HEK293 (cell line): ENCODE results near the gene ECM2.
"Not testable (repeated sequence)": the region's sequence is repeated elsewhere in the genome, so short reads cannot be mapped to it uniquely, and the experiment has no call there.

Experiments
- CTCF ChIA-PET: fragments of 350-600 bp; formaldehyde crosslinking; extraction: SDS; loops from one replicate; lab custom pipeline; 2021; ENCODE audit warnings: antibody characterized with exemption; lab: Yijun Ruan, JAX
- POLR2A ChIA-PET: fragments of 300-600 bp; formaldehyde crosslinking; extraction: SDS; loops from one replicate; lab custom pipeline; 2020; ENCODE audit warnings: antibody characterized with exemption, inconsistent platforms; lab: Yijun Ruan, JAX
- H3K27ac ChIP-seq: fragments of 200-500 bp; sonication (Bioruptor generic); 2 replicates; pipeline ENCODE4 v1.5.1; 2014; ENCODE audit warnings: low read depth, low read length, control low read depth, inconsistent platforms; ENCODE audit errors: extremely low read depth
- H3K36me3 ChIP-seq, 2 experiments: fragments of 200-500 bp in 1 of 2; sonication (Bioruptor generic) in 1 of 2; 1 replicate in 1 of 2; 2 replicates in 1 of 2; pipeline ENCODE4 v1.5.1; 2014 to 2017; ENCODE audit warnings: inconsistent platforms in 2 of 2, low read length in 2 of 2; ENCODE audit not compliant: control insufficient read depth in 2 of 2, insufficient read depth in 1 of 2
- H3K4me1 ChIP-seq: fragments of 200-500 bp; sonication (Bioruptor generic); 2 replicates; pipeline ENCODE4 v1.5.1; 2014; ENCODE audit warnings: mild to moderate bottlenecking, low read length, inconsistent platforms; ENCODE audit not compliant: control insufficient read depth, insufficient read depth
- H3K4me3 ChIP-seq: 2 replicates; pipeline ENCODE4 v1.5.1; 2011; ENCODE audit warnings: low read depth, mild to moderate bottlenecking, control low read depth, low read length, moderate library complexity
- H3K9me3 ChIP-seq: fragments of 200-500 bp; sonication (Bioruptor generic); 2 replicates; pipeline ENCODE4 v1.5.1; 2014; ENCODE audit warnings: low read depth, low read length, inconsistent platforms; ENCODE audit not compliant: control insufficient read depth, insufficient read depth
- AEBP2 ChIP-seq: fragments of 450-650 bp; formaldehyde crosslinking; IDR thresholded peaks from 2 replicates; pipeline ENCODE4 v1.5.1; 2016; ENCODE audit warnings: missing biosample characterization, missing genetic modification characterization, borderline replicate concordance
- BCL11B ChIP-seq: fragments of 450-650 bp; formaldehyde crosslinking; IDR thresholded peaks from 2 replicates; pipeline ENCODE4 v1.5.1; 2016; ENCODE audit warnings: low read depth, missing biosample characterization, missing genetic modification characterization
- CTCF ChIP-seq: fragments of 450-650 bp; formaldehyde crosslinking; IDR thresholded peaks from 2 replicates; pipeline ENCODE4 v1.5.1; 2016; ENCODE audit warnings: missing biosample characterization, missing genetic modification characterization
- FEZF1 ChIP-seq: fragments of 450-650 bp; formaldehyde crosslinking; IDR thresholded peaks from 2 replicates; pipeline ENCODE4 v1.5.1; 2016; ENCODE audit warnings: missing biosample characterization, missing genetic modification characterization
- KLF8 ChIP-seq: fragments of 450-650 bp; formaldehyde crosslinking; IDR thresholded peaks from 2 replicates; pipeline ENCODE4 v1.5.1; 2016; ENCODE audit warnings: missing biosample characterization, missing genetic modification characterization
- MZF1 ChIP-seq: fragments of 450-650 bp; formaldehyde crosslinking; IDR thresholded peaks from 2 replicates; pipeline ENCODE4 v1.5.1; 2017; ENCODE audit warnings: missing biosample characterization, missing genetic modification characterization, borderline replicate concordance
- OVOL3 ChIP-seq: fragments of 450-650 bp; formaldehyde crosslinking; IDR thresholded peaks from 2 replicates; pipeline ENCODE4 v1.5.1; 2016; ENCODE audit warnings: missing biosample characterization, missing genetic modification characterization
- PRDM10 ChIP-seq: fragments of 450-650 bp; formaldehyde crosslinking; IDR thresholded peaks from 2 replicates; pipeline ENCODE4 v1.5.1; 2016; ENCODE audit warnings: missing biosample characterization, missing genetic modification characterization
- REPIN1 ChIP-seq: fragments of 450-650 bp; formaldehyde crosslinking; IDR thresholded peaks from 2 replicates; pipeline ENCODE4 v1.5.1; 2017; ENCODE audit warnings: missing biosample characterization, missing genetic modification characterization, low read depth
- SALL2 ChIP-seq: fragments of 450-650 bp; formaldehyde crosslinking; IDR thresholded peaks from 2 replicates; pipeline ENCODE4 v1.5.0; 2017; ENCODE audit warnings: missing biosample characterization, mild to moderate bottlenecking, missing genetic modification characterization, borderline replicate concordance
- TCF7L2 ChIP-seq: IDR thresholded peaks from 2 replicates; pipeline ENCODE4 v1.6.1; 2011; ENCODE audit warnings: low read depth, mild to moderate bottlenecking, inconsistent platforms, low read length, moderate library complexity, borderline replicate concordance
- WT1 ChIP-seq: fragments of 450-650 bp; formaldehyde crosslinking; IDR thresholded peaks from 2 replicates; pipeline ENCODE4 v1.5.1; 2016; ENCODE audit warnings: missing biosample characterization, missing genetic modification characterization
- YY1 ChIP-seq: fragments of 450-650 bp; formaldehyde crosslinking; IDR thresholded peaks from 2 replicates; pipeline ENCODE4 v1.5.1; 2018; ENCODE audit warnings: missing biosample characterization, missing genetic modification characterization
- ZNF148 ChIP-seq: fragments of 450-650 bp; formaldehyde crosslinking; IDR thresholded peaks from 2 replicates; pipeline ENCODE4 v1.5.0; 2017; ENCODE audit warnings: missing biosample characterization, missing genetic modification characterization, borderline replicate concordance
- ZNF214 ChIP-seq: fragments of 450-650 bp; formaldehyde crosslinking; IDR thresholded peaks from 2 replicates; pipeline ENCODE4 v1.5.1; 2017; ENCODE audit warnings: missing biosample characterization, mild to moderate bottlenecking, missing genetic modification characterization, borderline replicate concordance
- ZNF248 ChIP-seq: fragments of 450-650 bp; formaldehyde crosslinking; IDR thresholded peaks from 2 replicates; pipeline ENCODE4 v1.5.1; 2017; ENCODE audit warnings: missing biosample characterization, missing genetic modification characterization
- ZNF391 ChIP-seq: fragments of 450-650 bp; formaldehyde crosslinking; IDR thresholded peaks from 2 replicates; pipeline ENCODE4 v1.5.1; 2016; ENCODE audit warnings: low read depth, missing biosample characterization, missing genetic modification characterization, borderline replicate concordance
- ZNF398 ChIP-seq: fragments of 450-650 bp; formaldehyde crosslinking; IDR thresholded peaks from 2 replicates; pipeline ENCODE4 v1.5.1; 2017; ENCODE audit warnings: missing biosample characterization, missing genetic modification characterization
- ZNF416 ChIP-seq: fragments of 450-650 bp; formaldehyde crosslinking; IDR thresholded peaks from 2 replicates; pipeline ENCODE4 v1.5.1; 2016; ENCODE audit warnings: missing biosample characterization, missing genetic modification characterization
- ZNF501 ChIP-seq: fragments of 450-650 bp; formaldehyde crosslinking; IDR thresholded peaks from 2 replicates; pipeline ENCODE4 v1.5.1; 2016; ENCODE audit warnings: missing biosample characterization, missing genetic modification characterization
- ZNF555 ChIP-seq: fragments of 450-650 bp; formaldehyde crosslinking; conservative IDR thresholded peaks from 2 replicates; pipeline ENCODE4 v1.5.1; 2017; ENCODE audit warnings: missing biosample characterization, mild to moderate bottlenecking, missing genetic modification characterization, inconsistent platforms
- ZNF623 ChIP-seq: fragments of 450-650 bp; formaldehyde crosslinking; IDR thresholded peaks from 2 replicates; pipeline ENCODE4 v1.5.1; 2016; ENCODE audit warnings: missing biosample characterization, missing genetic modification characterization
- ZNF768 ChIP-seq: fragments of 450-650 bp; formaldehyde crosslinking; IDR thresholded peaks from 2 replicates; pipeline ENCODE4 v1.5.1; 2018; ENCODE audit warnings: missing biosample characterization, mild to moderate bottlenecking, missing genetic modification characterization
- ZNF785 ChIP-seq: fragments of 450-650 bp; formaldehyde crosslinking; IDR thresholded peaks from 2 replicates; pipeline ENCODE4 v1.5.1; 2016; ENCODE audit warnings: missing biosample characterization, missing genetic modification characterization

ECM2 gene

GRCh38 chr9:92576175-92576574 is 40.4 kb upstream of the ECM2 start:
- Histone ChIP-seq H3K4me1 (no peaks in the 10 kb centered on the region), H3K27ac (no peak overlapping the region), H3K4me3 (no peak overlapping the region), H3K9me3 (no peaks in the 10 kb centered on the region), H3K36me3 (no peaks in the 10 kb centered on the region)
- TF ChIP-seq ZNF555 (tag by site-specific recombination) (no peak), BCL11B (no peak), ZNF623 (tag by site-specific recombination) (0 out of 2 replicates have a peak, but pooled peaks have one; percentile 7), PRDM10 (tag by site-specific recombination) (no peak), ZNF768 (tag by site-specific recombination) (no peak), ZNF501 (tag by site-specific recombination) (no peak), ZNF785 (no peak), SALL2 (tag by site-specific recombination) (no peak), ZNF398 (tag by site-specific recombination) (no peak), ZNF391 (tag by site-specific recombination) (no peak), KLF8 (tag by site-specific recombination) (no peak), CTCF (tag by site-specific recombination) (no peak), OVOL3 (no peak), FEZF1 (tag by site-specific recombination) (peak; percentile 15; the same call in 1 of the 2 replicates), WT1 (tag by site-specific recombination) (peak; percentile 88), REPIN1 (tag by site-specific recombination) (no peak), ZNF248 (tag by site-specific recombination) (no peak), ZNF214 (tag by site-specific recombination) (no peak), YY1 (tag by site-specific recombination) (no peak), AEBP2 (tag by site-specific recombination) (no peak), ZNF148 (tag by site-specific recombination) (no peak), MZF1 (tag by site-specific recombination) (no peak), TCF7L2 (no peak), ZNF416 (no peak)
- ChIA-PET POLR2A (no interaction called here), CTCF (no interaction called here)

GRCh38 chr9:92573612-92574011 is 37.8 kb upstream of the ECM2 start:
- CTCF ChIA-PET, H3K36me3 ChIP-seq, H3K4me1 ChIP-seq, H3K27ac ChIP-seq, H3K4me3 ChIP-seq, POLR2A ChIA-PET, H3K9me3 ChIP-seq: not testable (repeated sequence)
